HG03139 (cell line): ENCODE data around the gene LDHA.
"Not testable (repeated sequence)": the region's sequence is repeated elsewhere in the genome, so short reads cannot be mapped to it uniquely, and the experiment has no call there.

ENCODE experiments used
- ATAC-seq: cut with Tn5 transposase; IDR thresholded peaks from one replicate; pipeline ENCODE4 v1.9.1; 2021; ENCODE audit not compliant: unreplicated experiment

LDHA gene

GRCh38 chr11:18393581-18394274, 635 bp upstream of the LDHA start:
- ATAC-seq = no peak

- ATAC-seq = no peak
Measured at GRCh38 chr11:18394928-18395734, 768 bp downstream of the LDHA start.

GRCh38 chr11:18395735-18396504, 1.6 kb downstream of the LDHA start:
- peak; percentile 69 for ATAC-seq

- no peak for ATAC-seq
Measured at GRCh38 chr11:18397921-18398320, 3.6 kb downstream of the LDHA start.

- ATAC-seq = not testable (repeated sequence)
Measured at GRCh38 chr11:18401077-18401476, 6.7 kb downstream of the LDHA start.

GRCh38 chr11:18404062-18404461, 9.7 kb downstream of the LDHA start:
- ATAC-seq = no peak

- ATAC-seq = not testable (repeated sequence)
Measured at GRCh38 chr11:18407400-18407799, 13.0 kb downstream of the LDHA start.

- no peak for ATAC-seq
Measured at GRCh38 chr11:18408558-18409291, 14.4 kb downstream of the LDHA start.

GRCh38 chr11:18416459-18416858, 22.1 kb downstream of the LDHA start:
- ATAC-seq = no peak

GRCh38 chr11:18419040-18419439, 24.7 kb downstream of the LDHA start:
- no peak for ATAC-seq

GRCh38 chr11:18420067-18420466, 25.7 kb downstream of the LDHA start:
- no peak for ATAC-seq

- no peak for ATAC-seq
Measured at GRCh38 chr11:18427240-18427639, 32.9 kb downstream of the LDHA start.

- ATAC-seq = no peak
Measured at GRCh38 chr11:18429332-18429731, 35.0 kb downstream of the LDHA start.

- ATAC-seq = no peak
Measured at GRCh38 chr11:18438691-18439090, 44.3 kb downstream of the LDHA start.

GRCh38 chr11:18449251-18449650, 54.9 kb downstream of the LDHA start:
- no peak for ATAC-seq

- ATAC-seq = no peak
Measured at GRCh38 chr11:18452927-18453326, 58.6 kb downstream of the LDHA start.

- no peak for ATAC-seq
Measured at GRCh38 chr11:18455686-18456372, 61.5 kb downstream of the LDHA start, which contains the start of gene LDHAL6A. Gene LDHAL6A, plus strand, starts transcription at chr11:18455856. Its CDS starts 825 bp downstream, at chr11:18456681.

- ATAC-seq = no peak
Measured at GRCh38 chr11:18457450-18457849, 63.1 kb downstream of the LDHA start.
